NCI-H82 (cell line): Measurements from ENCODE around the gene SERTAD2.

Experiments used
- DNase-seq: peaks from one replicate; lab custom pipeline; 2025; lab: John Stamatoyannopoulos, UW

SERTAD2 gene

GRCh38 chr2:64672708-64673107 is 19.0 kb upstream of the SERTAD2 start:
- DNase-seq: no peak

- DNase-seq: no peak
Measured at GRCh38 chr2:64670047-64670446, 16.3 kb upstream of the SERTAD2 start.

GRCh38 chr2:64669288-64669687 is 15.6 kb upstream of the SERTAD2 start:
- no peak for DNase-seq

- no peak for DNase-seq
Measured at GRCh38 chr2:64668542-64668941, 14.8 kb upstream of the SERTAD2 start.

GRCh38 chr2:64667535-64667934 is 13.8 kb upstream of the SERTAD2 start:
- DNase-seq: no peak

- no peak for DNase-seq
Measured at GRCh38 chr2:64666810-64667438, 13.2 kb upstream of the SERTAD2 start.

- DNase-seq: no peak
Measured at GRCh38 chr2:64665709-64666108, 12.0 kb upstream of the SERTAD2 start.

- DNase-seq: no peak
Measured at GRCh38 chr2:64663402-64663801, 9.7 kb upstream of the SERTAD2 start.

- no peak for DNase-seq
Measured at GRCh38 chr2:64661741-64662169, 8.0 kb upstream of the SERTAD2 start.

- peak; percentile 9 for DNase-seq
Measured at GRCh38 chr2:64659252-64659651, 5.5 kb upstream of the SERTAD2 start.

- no peak for DNase-seq
Measured at GRCh38 chr2:64658269-64658668, 4.6 kb upstream of the SERTAD2 start.

- DNase-seq: no peak
Measured at GRCh38 chr2:64657411-64657810, 3.7 kb upstream of the SERTAD2 start.

GRCh38 chr2:64656379-64656778 is 2.7 kb upstream of the SERTAD2 start:
- DNase-seq: no peak

- no peak for DNase-seq
Measured at GRCh38 chr2:64655873-64656272, 2.2 kb upstream of the SERTAD2 start.

GRCh38 chr2:64655018-64655664 is 1.4 kb upstream of the SERTAD2 start:
- DNase-seq: peak; percentile 36

GRCh38 chr2:64654063-64654811 is 524 bp upstream of the SERTAD2 start:
- peak; percentile 91 for DNase-seq

GRCh38 chr2:64652231-64653108 is 1.2 kb downstream of the SERTAD2 start:
- peak; percentile 81 for DNase-seq

GRCh38 chr2:64651590-64651989 is 2.1 kb downstream of the SERTAD2 start:
- peak; percentile 81 for DNase-seq

GRCh38 chr2:64650722-64651338 is 2.9 kb downstream of the SERTAD2 start:
- DNase-seq: peak; percentile 59

GRCh38 chr2:64650296-64650695 is 3.4 kb downstream of the SERTAD2 start:
- DNase-seq: no peak

GRCh38 chr2:64649626-64650025 is 4.1 kb downstream of the SERTAD2 start:
- DNase-seq: peak; percentile 46

GRCh38 chr2:64649013-64649484 is 4.7 kb downstream of the SERTAD2 start:
- DNase-seq: peak; percentile 77
